ENCODE results near the gene EDN3. TPM values are rescaled to one million over a fixed set of nuclear protein-coding genes. Genes with fewer than 3 reads are reported as not detected.

Gene EDN3
- total RNA-seq = not detected

DNA sequence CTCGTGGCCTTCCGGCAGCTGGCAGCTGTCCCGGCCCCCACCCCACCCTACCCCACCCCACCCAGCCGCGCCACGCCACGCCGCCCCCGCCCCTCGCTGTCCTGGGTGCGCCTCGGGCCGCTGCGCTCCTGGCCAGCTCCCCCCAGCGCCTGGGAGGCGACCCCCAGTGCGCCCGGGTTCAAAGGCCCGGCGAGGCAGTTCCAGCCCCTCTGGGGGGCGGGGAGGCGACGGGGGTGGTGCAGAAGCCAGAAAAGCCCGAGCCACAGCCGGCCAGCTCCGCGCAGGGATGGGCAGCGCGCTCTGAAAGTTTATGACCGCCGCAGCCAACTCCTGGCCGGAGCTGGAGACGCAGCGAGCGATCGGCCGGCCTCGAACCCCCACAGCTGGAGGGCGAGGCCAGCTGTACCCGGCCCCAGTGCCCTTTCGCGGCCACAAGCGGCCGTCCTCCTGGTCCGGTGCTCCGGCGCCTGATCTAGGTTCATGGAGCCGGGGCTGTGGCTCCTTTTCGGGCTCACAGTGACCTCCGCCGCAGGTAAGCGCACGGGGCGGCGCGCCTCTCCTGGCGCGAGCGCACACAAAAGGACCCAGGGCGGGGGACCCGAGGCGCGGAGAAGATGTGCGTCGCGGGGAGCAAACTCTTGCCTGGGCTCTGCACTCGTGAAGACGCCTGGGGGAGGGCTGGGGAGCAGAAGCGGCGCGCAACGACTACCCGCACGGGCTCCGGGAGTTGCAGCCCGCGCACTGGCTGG lies at the start of gene EDN3:
EDN3 (plus strand) TSS at position 279 of the 749 bp plus-strand sequence; CDS start at position 481, 202 bp downstream.
- Mint-ChIP-seq H3K36me3 (no peaks in the 10 kb centered on the region), H3K9me3 (no peaks in the 10 kb centered on the region), H3K27me3 (peaks cover 39 to 53% of the 10 kb centered on the region in 2 donors), H3K27ac (no peak within 1 kb of the TSS), H3K4me3 (no peak within 1 kb of the TSS), H3K4me1 (ENCODE audit: low read depth in 2 of 2) (no peaks in the 10 kb centered on the region)
- no peak for DNase-seq (ENCODE audit: low spot score)
- ATAC-seq = no peak

DNA sequence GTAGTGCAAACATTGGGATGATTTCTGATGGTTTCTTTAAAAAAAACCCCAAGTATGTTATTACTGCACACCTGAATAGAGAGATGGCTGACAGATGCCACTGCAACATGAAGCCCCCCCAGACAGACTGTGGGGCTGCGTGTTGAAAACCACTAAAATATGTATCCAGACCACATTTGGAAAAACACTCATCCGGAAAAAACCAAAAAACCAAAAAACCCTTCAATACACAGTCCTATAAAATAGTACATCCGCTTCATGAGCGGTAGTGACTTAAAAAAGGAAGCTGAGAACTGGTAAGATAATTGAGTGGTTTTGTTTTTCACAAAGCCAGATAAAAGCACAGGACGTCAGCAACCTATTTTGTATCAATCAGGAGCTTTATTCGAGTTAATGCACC lies 47.1 kb upstream of the EDN3 start:
- Mint-ChIP-seq H3K27me3 (no peaks in the 10 kb centered on the region), H3K36me3 (peaks cover 17% of the 10 kb centered on the region), H3K4me1 (ENCODE audit: low read depth in 2 of 2) (peaks cover 36 to 48% of the 10 kb centered on the region in 2 donors), H3K9me3 (no peaks in the 10 kb centered on the region), H3K27ac (peak overlapping the region; percentile 70 to 89), H3K4me3 (peak overlapping the region; percentile 74)
- peak; percentile 20 to 49 for ATAC-seq
- DNase-seq (ENCODE audit: low spot score) = no peak

DNA sequence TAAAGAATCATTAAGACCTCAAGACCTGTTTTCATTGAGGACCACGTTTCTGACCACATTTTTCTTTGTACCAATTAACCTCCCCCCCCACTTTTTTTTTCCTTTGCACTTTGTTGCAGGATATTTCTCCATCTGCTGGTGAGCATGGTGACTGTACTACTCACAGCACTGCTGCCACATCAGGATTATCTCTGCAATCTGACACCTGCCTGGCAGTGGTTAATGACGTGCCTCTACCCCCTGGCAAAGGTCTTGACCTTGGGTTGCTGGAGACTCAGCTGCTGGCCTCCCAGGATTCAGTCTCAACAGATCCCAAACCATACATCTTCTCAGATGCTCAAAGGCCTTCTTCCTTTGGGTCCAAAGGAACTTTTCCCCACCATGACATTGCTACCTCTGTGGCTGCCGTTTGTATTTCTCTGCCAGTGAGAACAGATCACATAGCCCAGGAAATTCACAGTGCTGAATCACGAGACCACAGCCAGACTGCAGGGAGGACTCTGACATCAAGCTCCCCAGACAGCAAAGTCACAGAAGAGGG lies 46.6 kb upstream of the EDN3 start:
- ATAC-seq = peak; percentile 85 to 87
- H3K27me3 Mint-ChIP-seq = no peaks in the 10 kb centered on the region
- H3K9me3 Mint-ChIP-seq = no peaks in the 10 kb centered on the region
- peak overlapping the region; percentile 74 for H3K4me3 Mint-ChIP-seq
- H3K27ac Mint-ChIP-seq = peak overlapping the region; percentile 70 to 89
- DNase-seq (ENCODE audit: low spot score) = no peak
- peaks cover 39 to 48% of the 10 kb centered on the region in 2 donors for H3K4me1 Mint-ChIP-seq (ENCODE audit: low read depth in 2 of 2)
- H3K36me3 Mint-ChIP-seq = peaks cover 17% of the 10 kb centered on the region

- DNase-seq (ENCODE audit: low spot score) (no peak), ATAC-seq (no peak)
- no peaks in the 10 kb centered on the region for H3K27me3 Mint-ChIP-seq
- H3K9me3 Mint-ChIP-seq = no peaks in the 10 kb centered on the region
- H3K4me1 Mint-ChIP-seq (ENCODE audit: low read depth in 2 of 2) = peaks cover 40 to 56% of the 10 kb centered on the region in 2 donors
- H3K27ac Mint-ChIP-seq = no peak overlapping the region
- H3K36me3 Mint-ChIP-seq = peaks cover 17% of the 10 kb centered on the region
- no peak overlapping the region for H3K4me3 Mint-ChIP-seq
Observed at GRCh38 chr20:59255256-59255655, 45.2 kb upstream of the EDN3 start.

DNA sequence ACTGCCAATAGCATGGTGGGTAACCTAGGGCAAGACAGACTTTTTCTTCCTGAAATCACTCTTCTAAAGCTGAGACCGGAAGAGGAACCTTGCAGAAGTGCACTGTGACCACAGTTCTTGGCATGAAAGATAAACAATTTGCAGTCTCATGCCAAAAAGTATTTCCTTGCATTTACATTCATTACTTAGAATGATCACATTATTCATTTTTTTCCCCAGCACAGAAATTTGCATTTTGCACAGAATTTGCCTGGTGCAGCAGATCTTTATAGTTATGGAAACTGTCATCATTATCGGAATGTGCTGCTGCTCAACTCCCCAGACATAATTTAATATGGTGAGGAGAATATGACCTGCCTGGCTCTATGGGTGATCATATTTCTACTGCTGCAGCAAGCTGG lies 42.2 kb upstream of the EDN3 start:
- H3K27ac Mint-ChIP-seq = peak overlapping the region; percentile 73 to 86
- ATAC-seq (peak in 1 of 2 donors; percentile 67), DNase-seq (ENCODE audit: low spot score) (no peak)
- H3K4me3 Mint-ChIP-seq = peak overlapping the region; percentile 60
- H3K36me3 Mint-ChIP-seq = no peaks in the 10 kb centered on the region
- H3K9me3 Mint-ChIP-seq = no peaks in the 10 kb centered on the region
- H3K4me1 Mint-ChIP-seq (ENCODE audit: low read depth in 2 of 2) = peaks cover 35 to 36% of the 10 kb centered on the region in 2 donors
- no peaks in the 10 kb centered on the region for H3K27me3 Mint-ChIP-seq

DNA sequence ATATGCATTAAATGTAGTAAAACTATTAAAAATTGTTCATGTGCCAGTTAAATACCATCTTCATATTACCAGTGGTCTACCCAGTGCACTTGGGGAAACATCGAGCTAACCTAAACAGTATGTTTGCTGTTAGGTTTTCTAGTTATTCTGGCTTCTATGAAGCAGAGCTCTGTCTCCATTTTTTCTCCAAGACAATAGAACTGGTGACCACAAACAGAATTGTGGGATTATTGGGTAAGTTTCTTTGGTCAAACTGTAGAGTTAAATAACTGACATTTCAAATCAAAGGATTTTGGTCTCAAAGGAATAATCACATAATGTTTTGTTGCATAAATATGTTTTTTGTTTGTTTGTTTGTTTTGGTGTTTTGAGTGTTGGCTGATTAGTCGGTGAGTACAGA lies 40.5 kb upstream of the EDN3 start:
- Mint-ChIP-seq H3K4me1 (ENCODE audit: low read depth in 2 of 2) (peaks cover 24 to 26% of the 10 kb centered on the region in 2 donors), H3K27me3 (no peaks in the 10 kb centered on the region)

DNA sequence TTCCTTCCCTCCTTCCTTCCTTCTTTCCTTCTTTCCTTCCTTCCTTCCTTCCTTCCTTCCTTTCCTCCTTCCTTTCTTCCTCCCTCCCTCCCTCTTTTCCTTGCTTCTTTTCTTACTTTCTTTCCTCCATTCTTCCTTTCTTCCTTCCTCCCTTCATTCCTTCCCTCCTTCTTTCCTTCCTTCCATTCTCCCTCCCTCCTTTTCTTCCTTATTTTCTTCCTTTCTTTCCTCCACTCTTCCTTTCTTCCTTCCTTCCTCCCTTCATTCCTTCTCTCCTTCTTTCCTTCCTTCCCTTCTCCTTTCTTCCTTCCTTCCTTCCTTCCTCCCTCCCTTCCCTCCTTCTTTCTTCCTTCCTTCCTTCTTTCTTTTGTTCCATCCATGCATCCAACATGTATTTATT lies 35.1 kb upstream of the EDN3 start:
- DNase-seq (ENCODE audit: low spot score) = no peak
- no peaks in the 10 kb centered on the region for H3K9me3 Mint-ChIP-seq
- peaks cover 16 to 20% of the 10 kb centered on the region in 2 donors for H3K4me1 Mint-ChIP-seq (ENCODE audit: low read depth in 2 of 2)
- no peak for ATAC-seq
- no peak overlapping the region for H3K27ac Mint-ChIP-seq
- H3K27me3 Mint-ChIP-seq = peaks cover 21 to 22% of the 10 kb centered on the region in 2 donors
- peaks cover 5% of the 10 kb centered on the region for H3K36me3 Mint-ChIP-seq
- H3K4me3 Mint-ChIP-seq = no peak overlapping the region

More for the DNA sequence above, 40.5 kb upstream of the EDN3 start:
- Mint-ChIP-seq H3K4me3 (no peak overlapping the region), H3K9me3 (no peaks in the 10 kb centered on the region), H3K36me3 (no peaks in the 10 kb centered on the region), H3K27ac (no peak overlapping the region)
- no peak for ATAC-seq
- no peak for DNase-seq (ENCODE audit: low spot score)

DNA sequence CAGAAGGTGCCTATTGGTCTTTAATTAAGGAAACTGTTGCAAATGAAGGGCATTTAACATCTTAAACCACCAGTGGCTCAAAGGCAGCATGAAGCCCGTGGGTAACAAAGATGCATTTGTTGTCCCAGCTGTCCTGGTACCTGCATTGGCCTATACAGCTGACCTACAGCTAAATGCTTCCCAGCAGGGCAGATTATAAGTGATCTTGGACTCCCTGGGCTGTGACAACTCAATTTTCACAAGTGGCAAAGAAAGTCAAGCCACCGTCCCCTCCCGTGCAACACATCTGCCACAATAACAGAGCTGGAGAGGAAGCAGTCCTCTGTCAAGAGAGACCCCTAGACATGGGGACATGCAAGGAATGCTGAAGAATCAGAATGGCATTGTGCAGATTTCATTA lies 31.5 kb upstream of the EDN3 start:
- Mint-ChIP-seq H3K4me3 (no peak overlapping the region), H3K9me3 (no peaks in the 10 kb centered on the region), H3K4me1 (ENCODE audit: low read depth in 2 of 2) (peaks cover 23 to 24% of the 10 kb centered on the region in 2 donors), H3K27ac (peak overlapping the region in 1 of 2 donors; percentile 17), H3K36me3 (peaks cover 5% of the 10 kb centered on the region), H3K27me3 (peaks cover 24 to 29% of the 10 kb centered on the region in 2 donors)
- no peak for DNase-seq (ENCODE audit: low spot score)
- no peak for ATAC-seq

GRCh38 chr20:59269411-59270025 lies 30.9 kb upstream of the EDN3 start:
- H3K36me3 Mint-ChIP-seq = peaks cover 5% of the 10 kb centered on the region
- peaks cover 30 to 31% of the 10 kb centered on the region in 2 donors for H3K4me1 Mint-ChIP-seq (ENCODE audit: low read depth in 2 of 2)
- ATAC-seq (peak in 1 of 2 donors; percentile 56), DNase-seq (ENCODE audit: low spot score) (no peak)
- H3K27ac Mint-ChIP-seq = peak overlapping the region in 1 of 2 donors; percentile 17
- peak overlapping the region; percentile 5 for H3K4me3 Mint-ChIP-seq
- H3K9me3 Mint-ChIP-seq = no peaks in the 10 kb centered on the region
- peaks cover 27 to 29% of the 10 kb centered on the region in 2 donors for H3K27me3 Mint-ChIP-seq

DNA sequence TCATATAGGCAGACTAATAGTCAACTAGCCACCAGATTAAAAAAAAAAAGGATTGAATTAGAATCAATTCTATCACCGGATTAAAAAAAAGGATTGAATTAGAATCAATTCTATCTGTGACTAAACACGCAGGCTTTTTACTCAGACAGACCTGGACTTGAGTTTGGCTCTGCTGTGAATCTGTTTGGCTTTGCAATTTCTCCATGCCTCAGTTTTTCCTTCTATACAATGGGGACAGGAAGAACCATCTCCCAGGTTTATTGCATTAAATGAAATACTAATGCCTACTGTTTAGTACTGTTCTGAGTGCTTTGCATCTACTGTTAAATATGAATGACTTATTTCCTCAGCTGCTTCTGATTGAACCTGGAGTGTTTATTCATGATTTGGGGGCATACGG lies 30.0 kb upstream of the EDN3 start:
- Mint-ChIP-seq H3K4me1 (ENCODE audit: low read depth in 2 of 2) (peaks cover 32 to 36% of the 10 kb centered on the region in 2 donors), H3K36me3 (peaks cover 5% of the 10 kb centered on the region), H3K27ac (no peak overlapping the region), H3K9me3 (no peaks in the 10 kb centered on the region), H3K4me3 (no peak overlapping the region), H3K27me3 (peaks cover 26 to 27% of the 10 kb centered on the region in 2 donors)
- DNase-seq (ENCODE audit: low spot score) = no peak
- ATAC-seq = no peak

DNA sequence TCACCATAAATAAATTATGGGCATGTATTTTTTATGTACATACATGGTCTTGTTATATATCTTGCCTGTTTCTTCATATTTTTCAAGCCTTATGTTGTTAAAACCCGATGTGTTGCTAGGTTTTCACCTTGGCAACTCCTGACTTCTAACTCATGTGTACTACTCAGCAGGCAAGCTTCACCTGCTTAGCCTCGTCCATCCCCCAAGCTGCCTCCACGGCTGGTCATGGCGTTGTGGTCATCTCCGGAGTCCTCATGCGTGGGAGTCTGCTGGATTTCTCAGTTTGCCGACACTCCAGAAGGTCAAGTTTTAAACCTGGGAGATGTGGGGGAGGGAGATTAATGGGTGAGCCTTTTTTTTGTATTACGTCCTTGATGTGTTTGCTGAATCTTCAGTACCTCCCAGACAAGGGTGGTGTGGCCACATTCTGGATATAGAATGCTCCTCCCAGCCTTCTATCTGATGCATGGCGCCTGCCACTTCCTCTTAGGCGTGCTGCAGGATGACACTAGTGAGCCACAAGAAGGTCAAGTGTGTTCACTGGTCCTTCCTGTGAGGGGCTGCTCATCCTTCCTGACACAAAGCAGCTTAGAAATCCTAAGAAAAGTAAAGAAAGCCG lies 26.6 kb upstream of the EDN3 start:
- Mint-ChIP-seq H3K4me1 (ENCODE audit: low read depth in 2 of 2) (peaks cover 27 to 30% of the 10 kb centered on the region in 2 donors), H3K9me3 (no peaks in the 10 kb centered on the region), H3K27ac (no peak overlapping the region), H3K4me3 (peak overlapping the region; percentile 23), H3K36me3 (no peaks in the 10 kb centered on the region), H3K27me3 (peaks cover 7 to 8% of the 10 kb centered on the region in 2 donors)
- DNase-seq (ENCODE audit: low spot score) (no peak), ATAC-seq (no peak)

DNA sequence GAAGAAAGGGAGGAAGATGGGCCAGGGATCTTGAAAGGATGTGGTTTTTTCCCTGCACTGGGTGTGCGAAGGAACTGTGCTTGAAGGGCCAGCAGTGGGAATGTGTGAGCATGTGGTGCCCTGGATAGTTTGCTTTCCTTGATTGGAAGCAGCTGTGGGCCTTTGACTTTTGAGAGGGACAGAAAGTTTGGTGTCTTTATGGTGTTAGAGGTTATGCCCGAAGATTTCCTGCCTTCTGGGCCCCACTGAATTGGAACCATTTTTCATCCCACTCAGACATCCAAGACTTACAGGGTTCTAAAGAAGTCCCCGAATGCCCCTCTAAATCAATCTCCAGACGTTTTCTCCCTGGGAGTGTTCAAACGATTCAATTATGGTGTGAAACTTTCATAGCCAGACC lies 23.5 kb upstream of the EDN3 start:
- DNase-seq (ENCODE audit: low spot score) (no peak), ATAC-seq (no peak)
- no peak overlapping the region for H3K4me3 Mint-ChIP-seq
- peaks cover 7 to 11% of the 10 kb centered on the region in 2 donors for H3K27me3 Mint-ChIP-seq
- H3K9me3 Mint-ChIP-seq = no peaks in the 10 kb centered on the region
- H3K36me3 Mint-ChIP-seq = no peaks in the 10 kb centered on the region
- H3K4me1 Mint-ChIP-seq (ENCODE audit: low read depth in 2 of 2) = peaks cover 16 to 21% of the 10 kb centered on the region in 2 donors
- no peak overlapping the region for H3K27ac Mint-ChIP-seq

- H3K36me3 Mint-ChIP-seq = no peaks in the 10 kb centered on the region
- no peak overlapping the region for H3K27ac Mint-ChIP-seq
- H3K9me3 Mint-ChIP-seq = no peaks in the 10 kb centered on the region
- H3K4me1 Mint-ChIP-seq (ENCODE audit: low read depth in 2 of 2) = no peaks in the 10 kb centered on the region
- ATAC-seq (no peak), DNase-seq (ENCODE audit: low spot score) (no peak)
- H3K4me3 Mint-ChIP-seq = no peak overlapping the region
- peaks cover 0 to 5% of the 10 kb centered on the region in 2 donors for H3K27me3 Mint-ChIP-seq
Observed at GRCh38 chr20:59284470-59284869, 15.9 kb upstream of the EDN3 start.

DNA sequence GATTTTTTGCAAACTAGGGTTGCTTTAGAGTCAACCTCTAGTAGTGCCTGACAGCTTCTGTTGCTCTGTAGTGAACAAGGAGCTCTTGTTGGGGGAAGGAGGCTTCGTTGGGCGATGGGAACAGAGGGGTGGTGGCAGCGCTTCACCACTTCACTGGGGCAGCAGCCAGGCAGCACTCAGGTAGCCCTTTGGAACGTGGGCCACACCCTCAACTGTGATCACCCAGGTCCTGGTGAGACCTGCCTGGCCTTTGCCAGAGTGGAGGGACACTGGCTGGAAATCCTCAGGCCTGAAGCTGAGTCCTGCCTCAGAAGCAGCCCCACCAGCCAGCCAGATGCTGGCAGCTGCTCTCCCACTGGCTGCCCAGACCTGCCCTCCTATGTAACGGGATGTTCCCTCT lies 10.4 kb upstream of the EDN3 start:
- no peaks in the 10 kb centered on the region for H3K36me3 Mint-ChIP-seq
- DNase-seq (ENCODE audit: low spot score) = no peak
- no peak overlapping the region for H3K4me3 Mint-ChIP-seq
- no peak overlapping the region for H3K27ac Mint-ChIP-seq
- no peaks in the 10 kb centered on the region for H3K9me3 Mint-ChIP-seq
- no peak for ATAC-seq
- H3K27me3 Mint-ChIP-seq = peaks cover 8 to 14% of the 10 kb centered on the region in 2 donors
- H3K4me1 Mint-ChIP-seq (ENCODE audit: low read depth in 2 of 2) = peaks cover 0 to 7% of the 10 kb centered on the region in 2 donors
